Peyer's patch (tissue), 4 donors: ENCODE measurements around the gene CYP4F22.

Experiments used
- POLR2A ChIP-seq, 2 donors: fragments of 450-650 bp; IDR thresholded peaks; one replicate each; pipeline ENCODE4 v1.5.1; 2017; ENCODE audit warnings: antibody characterized with exemption in 2 of 2, mild to moderate bottlenecking in 2 of 2, moderate library complexity in 2 of 2
- TF ChIP-seq, protein P1 (sequence below), 6 experiments: fragments of 450-650 bp in 4 of 6; fragments of 200-600 bp in 2 of 6; sonication (generic) in 1 of 6; IDR thresholded peaks; one replicate each; pipeline ENCODE4 v1.5.1; 2017 to 2019; ENCODE audit warnings: antibody characterized with exemption in 6 of 6, mild to moderate bottlenecking in 3 of 6, moderate library complexity in 1 of 6

DNA sequence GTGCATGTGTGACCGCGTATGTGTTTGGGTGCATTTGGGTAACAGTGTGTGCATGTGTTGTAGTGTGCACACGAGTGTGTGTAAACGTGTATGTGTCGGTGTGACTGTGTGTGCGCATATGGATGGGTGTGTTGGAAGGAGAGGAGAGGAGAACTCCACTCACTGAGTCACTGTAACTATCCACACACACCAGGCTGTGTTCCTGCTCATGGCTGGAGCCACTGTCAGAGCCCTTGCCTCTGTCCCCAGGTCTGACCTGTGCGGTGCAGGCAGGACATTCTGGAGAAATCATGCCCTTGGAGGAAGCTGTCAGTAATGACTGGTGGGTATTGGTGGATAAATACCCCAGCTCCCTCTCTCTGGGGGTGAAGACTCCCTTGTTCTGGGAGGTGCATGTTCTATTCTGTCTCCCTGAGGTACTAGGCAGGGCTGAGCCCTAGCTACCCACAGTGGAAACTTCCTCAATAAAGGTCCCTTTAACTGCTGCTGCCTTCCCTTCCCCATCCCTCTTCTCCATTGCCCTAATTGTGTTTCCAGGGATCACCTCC, 48.4 kb downstream of the CYP4F22 start:
- TF ChIP-seq, protein P1, sequence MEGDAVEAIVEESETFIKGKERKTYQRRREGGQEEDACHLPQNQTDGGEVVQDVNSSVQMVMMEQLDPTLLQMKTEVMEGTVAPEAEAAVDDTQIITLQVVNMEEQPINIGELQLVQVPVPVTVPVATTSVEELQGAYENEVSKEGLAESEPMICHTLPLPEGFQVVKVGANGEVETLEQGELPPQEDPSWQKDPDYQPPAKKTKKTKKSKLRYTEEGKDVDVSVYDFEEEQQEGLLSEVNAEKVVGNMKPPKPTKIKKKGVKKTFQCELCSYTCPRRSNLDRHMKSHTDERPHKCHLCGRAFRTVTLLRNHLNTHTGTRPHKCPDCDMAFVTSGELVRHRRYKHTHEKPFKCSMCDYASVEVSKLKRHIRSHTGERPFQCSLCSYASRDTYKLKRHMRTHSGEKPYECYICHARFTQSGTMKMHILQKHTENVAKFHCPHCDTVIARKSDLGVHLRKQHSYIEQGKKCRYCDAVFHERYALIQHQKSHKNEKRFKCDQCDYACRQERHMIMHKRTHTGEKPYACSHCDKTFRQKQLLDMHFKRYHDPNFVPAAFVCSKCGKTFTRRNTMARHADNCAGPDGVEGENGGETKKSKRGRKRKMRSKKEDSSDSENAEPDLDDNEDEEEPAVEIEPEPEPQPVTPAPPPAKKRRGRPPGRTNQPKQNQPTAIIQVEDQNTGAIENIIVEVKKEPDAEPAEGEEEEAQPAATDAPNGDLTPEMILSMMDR (IDR thresholded peaks at IDR 0.05): no peak
- no peak for TF ChIP-seq POLR2A (IDR thresholded peaks at IDR 0.05)
